ENCODE results near the gene PIGT.

Gene PIGT

DNA sequence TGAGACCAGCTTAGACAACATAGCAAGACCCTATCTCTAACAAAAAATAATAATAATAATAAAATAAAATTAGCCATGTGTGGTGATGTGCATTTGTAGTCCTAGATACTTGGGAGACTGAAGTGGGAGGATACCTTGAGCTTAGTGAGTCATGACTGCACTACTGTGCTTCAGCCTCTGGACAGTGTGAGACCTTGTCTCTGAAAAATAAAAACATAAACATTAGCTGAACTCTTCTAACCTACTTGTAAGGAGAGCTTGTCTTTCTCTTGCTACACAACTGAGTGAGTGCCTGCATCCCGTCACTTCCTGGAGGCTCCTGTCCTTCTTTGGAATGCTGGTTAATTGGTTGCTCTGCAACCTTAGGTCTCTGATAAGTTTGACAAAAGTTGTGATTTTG, 13.0 kb upstream of the PIGT start:
- DNase-seq, result no peak

DNA sequence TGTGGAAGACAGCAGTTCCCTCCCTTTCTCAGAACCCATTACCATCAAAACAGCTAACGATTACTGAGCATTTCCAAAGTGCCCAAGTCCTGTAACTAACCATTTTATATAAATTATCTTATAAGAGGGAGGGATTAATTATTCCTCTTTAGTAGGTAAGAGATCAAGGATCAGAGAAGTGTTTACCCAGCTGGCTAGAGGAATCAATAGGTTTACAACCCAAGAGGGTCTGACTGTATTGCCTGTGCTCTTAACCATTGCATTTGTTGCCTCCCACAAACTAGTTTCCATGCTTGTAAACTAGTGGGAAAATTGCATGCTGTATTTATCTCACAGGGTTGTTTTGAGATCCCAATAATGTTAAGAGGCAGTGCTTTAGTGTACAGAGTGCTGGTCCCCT, 11.5 kb upstream of the PIGT start:
- DNase-seq, result no peak

DNA sequence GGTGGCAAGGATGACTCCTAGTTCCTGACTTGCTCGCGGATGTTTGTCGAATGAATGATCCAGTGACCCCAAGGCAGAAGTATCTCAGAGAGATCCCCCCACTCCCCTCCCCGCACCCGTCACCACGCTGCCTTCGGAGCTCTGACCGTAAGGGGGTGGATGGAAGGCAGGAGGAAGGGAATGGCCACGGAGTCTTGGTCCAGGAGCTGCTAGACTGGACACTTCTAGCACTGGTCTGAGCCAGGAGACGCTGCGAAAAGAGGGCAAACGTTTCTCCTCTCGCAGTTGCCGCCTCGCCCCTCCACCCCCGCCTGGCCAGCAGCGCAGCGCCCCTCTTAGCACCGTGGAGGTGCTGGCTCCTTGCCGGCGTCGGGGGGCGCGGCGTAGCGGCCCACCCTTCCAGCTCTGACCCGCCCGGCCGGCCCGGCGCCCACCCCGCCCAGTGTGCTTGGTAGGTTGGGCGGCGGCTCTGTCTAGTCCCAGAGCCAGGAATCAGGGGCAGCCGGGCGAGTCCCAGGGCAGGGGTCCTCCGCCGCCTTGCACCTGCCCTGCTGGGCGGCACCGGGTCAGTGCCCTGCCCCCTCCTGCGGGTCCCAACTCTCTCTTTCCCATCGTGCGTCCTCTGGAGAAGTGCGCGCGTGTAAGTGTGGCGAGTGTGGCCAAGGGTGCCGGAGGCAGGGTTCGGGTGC, 10.2 kb upstream of the PIGT start:
- DNase-seq, result no peak

DNA sequence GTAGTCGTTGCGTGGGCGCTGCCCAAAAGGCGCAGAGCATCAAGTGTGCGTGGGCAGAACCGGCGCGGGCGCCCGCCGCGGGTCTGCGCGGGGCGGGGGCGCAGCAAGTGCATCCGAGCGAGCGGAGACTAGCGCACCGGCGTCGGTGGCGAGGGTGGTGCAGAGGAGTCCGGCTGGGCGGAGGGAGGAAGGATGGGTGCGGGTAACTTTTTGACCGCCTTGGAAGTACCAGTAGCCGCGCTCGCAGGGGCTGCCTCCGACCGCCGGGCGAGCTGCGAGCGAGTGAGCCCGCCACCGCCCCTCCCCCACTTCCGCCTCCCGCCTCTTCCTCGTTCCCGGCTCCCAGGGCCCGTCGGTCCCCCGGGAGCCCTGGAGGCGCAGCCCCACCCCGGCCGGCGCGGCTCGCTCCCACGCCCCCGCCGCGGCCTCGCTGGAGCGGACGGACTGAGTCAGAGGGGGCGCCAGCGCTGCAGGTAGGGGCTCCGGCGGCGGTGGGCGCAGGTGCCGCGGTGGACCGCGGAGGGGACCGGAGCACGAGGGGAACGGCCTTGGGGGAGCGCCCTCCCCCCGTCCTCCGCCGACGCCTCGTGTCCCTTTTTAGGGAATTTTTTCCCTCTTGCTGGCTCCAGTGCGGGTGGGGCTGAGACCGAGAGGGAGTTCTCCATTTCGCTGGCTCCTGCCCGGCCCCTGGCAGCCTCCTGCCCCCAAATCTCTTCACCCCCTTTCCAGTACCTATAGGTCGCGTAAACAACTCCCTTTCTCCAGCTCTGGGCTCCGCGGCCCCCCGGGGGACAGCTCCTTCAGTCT, 9.5 kb upstream of the PIGT start:
- peak; percentile 22 for DNase-seq

DNA sequence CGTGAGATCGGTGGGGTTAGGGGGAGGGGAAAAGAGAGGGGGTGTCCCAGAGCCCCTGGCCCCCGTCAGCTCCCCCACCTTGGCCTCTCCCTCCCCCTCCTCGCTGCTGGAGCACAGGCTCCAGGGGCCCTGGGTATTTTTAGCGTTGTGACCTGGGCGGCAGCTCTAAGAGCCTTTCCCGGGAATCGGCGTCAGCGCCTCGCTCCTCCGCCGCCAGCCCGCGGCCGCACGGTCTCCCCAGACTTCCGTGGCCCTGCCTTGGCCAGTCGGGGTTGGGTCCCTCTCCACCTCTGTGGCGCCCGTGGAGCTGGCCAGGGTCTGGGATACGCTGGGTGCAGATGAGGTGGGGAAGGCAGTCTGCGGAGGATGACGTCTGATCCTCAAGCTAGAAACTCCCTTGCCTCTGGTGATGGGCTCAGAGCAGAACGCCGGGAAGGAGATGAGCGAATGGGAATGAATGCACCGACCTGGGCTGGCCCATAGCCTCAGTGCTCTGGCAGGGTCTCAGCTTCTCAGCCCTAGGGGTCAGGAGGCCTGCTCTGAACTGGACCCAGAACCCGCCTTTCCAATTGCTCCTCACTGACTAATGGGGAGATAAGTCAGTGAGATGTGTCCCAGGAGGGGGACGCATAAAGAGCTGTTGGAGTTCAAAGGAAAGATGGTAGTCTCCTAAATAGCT, 8.7 kb upstream of the PIGT start:
- no peak for DNase-seq

DNA sequence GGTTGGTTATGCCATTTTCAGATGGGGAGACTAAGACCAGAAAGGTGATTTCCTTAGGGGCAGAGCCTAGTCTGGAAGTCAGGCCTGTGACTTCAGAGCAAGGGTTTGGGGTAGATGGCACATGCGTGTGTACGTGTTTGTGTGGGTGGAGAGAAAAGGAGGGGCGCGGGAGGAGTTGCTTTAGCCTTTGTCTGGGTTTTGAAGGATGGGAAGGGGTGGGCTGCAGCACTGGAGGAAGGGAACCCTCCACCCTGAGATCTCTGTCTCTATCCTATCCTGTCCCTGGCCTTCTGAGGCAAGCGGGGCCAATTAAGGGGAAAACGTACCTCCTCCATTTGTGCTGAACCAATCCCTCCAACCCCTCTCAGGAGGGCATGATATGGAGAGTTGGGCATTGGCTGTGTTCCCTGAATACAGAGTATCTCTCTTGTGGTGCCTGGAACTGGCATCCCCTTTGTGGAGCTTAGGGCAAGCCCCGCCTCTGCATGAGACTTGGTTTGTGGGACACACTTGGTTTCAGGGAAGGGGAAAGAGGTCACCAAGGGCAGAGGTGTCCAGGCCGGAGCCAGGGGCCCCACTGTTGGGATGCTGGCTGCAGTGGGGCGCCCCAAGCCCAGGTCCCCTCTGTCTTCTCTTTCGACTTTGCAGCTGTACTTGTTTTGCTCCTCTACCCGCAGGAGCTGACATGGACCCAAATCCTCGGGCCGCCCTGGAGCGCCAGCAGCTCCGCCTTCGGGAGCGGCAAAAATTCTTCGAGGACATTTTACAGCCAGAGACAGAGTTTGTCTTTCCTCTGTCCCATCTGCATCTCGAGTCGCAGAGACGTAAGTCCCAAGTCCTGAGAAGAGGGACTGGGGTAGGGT, 7.9 kb upstream of the PIGT start, which contains the start of gene DBNDD2:
DBNDD2 (plus strand) TSS at position 507 of the 863 bp plus-strand sequence; CDS start at position 686, 179 bp downstream.
- DNase-seq, result no peak

DNA sequence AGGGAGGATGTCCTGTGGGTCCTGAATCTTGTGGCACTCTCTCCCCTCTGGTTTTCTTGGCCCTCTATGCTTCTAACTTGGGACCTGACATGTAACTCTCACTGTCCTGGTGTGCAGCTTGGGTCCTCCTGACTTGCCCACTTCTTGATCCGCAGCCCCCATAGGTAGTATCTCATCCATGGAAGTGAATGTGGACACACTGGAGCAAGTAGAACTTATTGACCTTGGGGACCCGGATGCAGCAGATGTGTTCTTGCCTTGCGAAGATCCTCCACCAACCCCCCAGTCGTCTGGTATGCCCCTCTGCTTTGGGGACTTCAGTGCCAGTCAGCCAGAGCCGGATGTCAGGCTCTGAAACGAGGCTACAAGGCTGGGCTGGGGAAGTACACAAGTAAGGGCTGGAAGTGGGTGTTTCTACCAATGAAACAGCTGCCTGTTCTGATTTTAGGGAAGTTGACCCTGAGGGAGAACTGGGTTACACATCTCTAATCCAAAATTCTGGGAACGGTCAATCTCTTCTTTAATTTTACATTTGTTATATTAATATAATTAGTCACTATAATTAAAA, 7.2 kb upstream of the PIGT start:
- no peak for DNase-seq

DNA sequence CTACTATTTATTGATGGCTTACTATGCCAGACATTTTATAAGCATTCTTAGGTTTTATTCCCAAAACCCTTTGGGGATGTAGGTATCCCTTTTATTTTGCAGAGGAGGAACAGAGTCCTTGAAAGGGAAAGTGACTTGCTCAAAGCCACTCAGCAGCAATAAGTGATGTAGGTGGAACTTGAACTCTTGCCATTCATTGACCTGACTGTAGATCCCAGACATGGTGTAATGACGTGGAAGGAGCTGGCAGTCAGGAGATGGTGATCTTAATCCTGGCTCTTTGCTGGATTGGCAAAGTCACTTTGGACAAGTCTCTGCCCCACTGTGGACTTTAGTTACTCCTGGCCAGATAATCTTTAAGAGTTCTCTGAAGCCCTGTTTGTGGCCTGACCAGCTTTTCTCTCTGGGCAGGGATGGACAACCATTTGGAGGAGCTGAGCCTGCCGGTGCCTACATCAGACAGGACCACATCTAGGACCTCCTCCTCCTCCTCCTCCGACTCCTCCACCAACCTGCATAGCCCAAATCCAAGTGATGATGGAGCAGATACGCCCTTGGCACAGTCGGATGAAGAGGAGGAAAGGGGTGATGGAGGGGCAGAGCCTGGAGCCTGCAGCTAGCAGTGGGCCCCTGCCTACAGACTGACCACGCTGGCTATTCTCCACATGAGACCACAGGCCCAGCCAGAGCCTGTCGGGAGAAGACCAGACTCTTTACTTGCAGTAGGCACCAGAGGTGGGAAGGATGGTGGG, 6.2 kb upstream of the PIGT start:
- no peak for DNase-seq

DNA sequence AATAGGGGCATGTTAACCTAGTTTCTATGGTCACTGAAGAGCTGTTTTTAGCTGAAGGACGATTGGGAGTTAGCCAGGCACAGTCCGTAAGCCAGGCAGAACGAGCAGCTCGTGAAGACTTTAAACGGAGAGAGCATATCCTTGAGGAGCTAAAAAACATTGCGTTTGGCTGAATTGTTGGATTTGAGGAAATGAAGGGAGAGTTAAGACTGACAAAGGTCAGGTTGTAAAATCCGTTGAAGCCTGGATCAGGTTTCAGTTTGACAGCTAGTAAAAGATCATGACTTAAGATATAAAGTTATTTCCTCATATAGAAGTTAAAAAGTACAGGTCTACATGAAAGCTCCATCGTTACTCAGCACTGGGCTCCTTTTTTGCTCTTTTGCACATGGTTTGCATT, 5.1 kb upstream of the PIGT start:
- DNase-seq, result no peak

DNA sequence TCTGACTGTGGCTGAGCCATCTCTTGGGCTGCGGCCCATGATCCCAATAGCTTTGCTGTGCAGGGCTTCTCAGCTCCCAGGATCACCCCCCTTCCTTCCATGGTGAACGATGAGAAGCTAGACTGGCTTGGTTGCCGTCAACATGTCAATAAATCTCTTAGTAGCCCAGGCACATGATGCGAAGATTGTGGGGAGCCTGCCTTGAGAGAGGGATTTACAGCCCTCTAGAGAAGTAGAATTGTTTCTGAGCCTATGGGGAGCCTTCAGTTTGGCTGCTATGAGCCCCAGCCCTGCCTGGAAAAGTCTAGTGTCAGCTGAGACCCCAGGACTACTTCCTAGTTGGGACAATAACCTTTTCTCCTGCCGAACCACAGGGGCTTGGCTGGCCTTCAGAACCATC, 3.3 kb upstream of the PIGT start:
- no peak for DNase-seq

DNA sequence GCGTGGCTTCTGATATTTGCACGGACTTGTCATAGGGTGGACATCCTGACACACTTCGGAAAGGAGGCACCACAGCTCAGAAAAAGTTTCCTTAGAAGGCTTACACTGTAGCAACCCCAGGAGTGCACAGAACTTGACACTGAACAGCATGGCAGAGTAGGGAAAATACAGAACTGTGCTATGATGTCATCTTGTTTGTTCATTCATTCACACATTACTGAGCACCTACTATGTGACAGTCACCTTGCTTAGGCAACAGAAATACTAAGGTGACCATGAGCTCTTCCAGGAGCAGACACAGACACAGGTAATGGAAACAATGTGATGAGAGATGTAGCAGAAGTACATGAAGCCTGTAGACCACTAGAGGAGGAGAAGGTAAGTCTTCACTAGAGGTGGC, 2.5 kb upstream of the PIGT start:
- no peak for DNase-seq

DNA sequence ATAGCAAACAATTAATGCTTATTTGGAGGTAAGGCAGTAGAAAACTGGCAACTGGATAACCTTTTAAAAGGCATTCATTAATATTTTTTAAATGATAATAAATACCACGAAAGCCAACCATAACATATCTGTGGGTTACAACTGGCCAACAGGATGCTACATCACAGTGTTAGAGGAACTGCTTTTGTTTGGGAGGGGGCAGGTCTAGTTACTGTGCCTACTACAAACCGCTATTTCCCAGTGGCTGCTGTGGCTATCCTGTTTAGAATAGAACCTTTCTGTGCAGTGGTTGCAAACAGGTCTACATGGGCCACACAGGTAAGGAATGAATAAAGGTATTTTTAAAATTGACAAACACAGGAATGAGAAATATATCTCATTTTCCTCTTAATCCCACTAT, 976 bp downstream of the PIGT start:
- DNase-seq, result no peak

DNA sequence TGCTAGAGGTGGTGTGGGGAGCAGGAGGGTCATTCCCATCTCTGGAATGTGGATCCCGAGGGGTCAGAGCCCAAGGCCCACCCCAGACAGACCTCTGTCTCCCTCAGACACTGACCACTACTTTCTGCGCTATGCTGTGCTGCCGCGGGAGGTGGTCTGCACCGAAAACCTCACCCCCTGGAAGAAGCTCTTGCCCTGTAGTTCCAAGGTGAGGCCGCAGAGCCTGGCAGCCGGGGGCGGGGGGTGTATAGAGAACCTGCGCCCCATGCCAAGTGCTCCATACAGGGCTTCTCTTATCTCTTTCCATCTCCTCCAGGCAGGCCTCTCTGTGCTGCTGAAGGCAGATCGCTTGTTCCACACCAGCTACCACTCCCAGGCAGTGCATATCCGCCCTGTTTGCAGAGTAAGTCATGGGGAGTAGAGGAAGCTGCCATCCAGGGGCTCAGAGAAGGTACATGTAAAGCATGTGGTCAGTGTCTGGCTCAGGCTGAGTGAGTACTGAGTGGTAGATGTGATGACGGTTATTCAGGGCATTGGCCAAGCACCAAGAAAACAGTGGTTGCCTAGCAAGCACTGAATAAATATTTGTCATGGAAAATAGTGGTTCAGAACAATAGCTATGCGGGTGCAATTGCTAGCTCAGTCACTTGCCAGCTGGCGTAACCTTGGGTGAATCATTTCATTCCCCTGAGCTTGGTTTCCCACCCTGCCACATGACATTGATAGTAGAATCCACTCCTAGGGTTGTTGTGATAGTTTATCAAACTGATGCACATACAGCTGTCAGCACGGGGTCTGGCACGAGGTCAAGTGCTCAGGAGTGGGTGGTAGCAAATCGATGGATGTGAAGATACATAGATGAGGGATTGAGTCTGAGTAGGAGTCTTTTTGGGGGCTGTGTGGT, 3.5 kb downstream of the PIGT start:
- DNase-seq, result no peak

DNA sequence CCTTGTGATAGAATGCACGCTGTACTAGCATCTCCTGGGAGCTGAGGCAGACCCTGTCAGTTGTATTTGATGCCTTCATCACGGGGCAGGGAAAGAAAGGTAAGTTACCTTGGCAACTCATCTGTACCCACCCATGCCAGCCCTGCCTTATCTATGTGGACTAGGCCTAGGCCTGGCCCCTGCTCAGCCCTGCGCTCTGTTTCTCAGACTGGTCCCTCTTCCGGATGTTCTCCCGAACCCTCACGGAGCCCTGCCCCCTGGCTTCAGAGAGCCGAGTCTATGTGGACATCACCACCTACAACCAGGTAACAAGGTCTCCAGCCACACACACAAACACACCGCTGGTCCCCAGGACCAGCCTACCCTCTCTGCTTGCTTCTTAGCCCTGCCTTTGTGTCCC, 4.2 kb downstream of the PIGT start:
- no peak for DNase-seq

DNA sequence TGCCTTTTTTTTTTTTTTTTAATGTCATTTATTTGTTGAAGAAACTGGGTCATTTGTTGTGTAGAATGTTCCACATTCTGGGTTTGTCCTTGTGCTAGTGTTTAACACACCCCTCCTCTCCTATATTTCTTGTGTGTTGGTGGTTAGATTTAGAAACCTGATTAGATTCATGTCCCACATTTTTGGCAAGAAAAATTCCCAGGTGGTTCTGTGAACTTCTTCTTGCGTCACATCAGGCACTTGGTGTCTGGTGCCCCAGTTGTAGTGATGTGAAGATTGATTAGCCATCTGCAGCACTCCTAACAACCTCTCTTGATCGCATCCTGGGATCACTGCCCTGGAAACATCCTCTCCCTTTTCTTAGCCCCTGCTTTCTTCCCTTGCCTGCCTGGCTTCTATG, 7.8 kb downstream of the PIGT start:
- DNase-seq, result no peak

DNA sequence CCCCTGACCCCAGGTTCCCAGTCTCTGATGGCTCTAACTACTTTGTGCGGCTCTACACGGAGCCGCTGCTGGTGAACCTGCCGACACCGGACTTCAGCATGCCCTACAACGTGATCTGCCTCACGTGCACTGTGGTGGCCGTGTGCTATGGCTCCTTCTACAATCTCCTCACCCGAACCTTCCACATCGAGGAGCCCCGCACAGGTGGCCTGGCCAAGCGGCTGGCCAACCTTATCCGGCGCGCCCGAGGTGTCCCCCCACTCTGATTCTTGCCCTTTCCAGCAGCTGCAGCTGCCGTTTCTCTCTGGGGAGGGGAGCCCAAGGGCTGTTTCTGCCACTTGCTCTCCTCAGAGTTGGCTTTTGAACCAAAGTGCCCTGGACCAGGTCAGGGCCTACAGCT, 9.6 kb downstream of the PIGT start:
- DNase-seq, result no peak

DNA sequence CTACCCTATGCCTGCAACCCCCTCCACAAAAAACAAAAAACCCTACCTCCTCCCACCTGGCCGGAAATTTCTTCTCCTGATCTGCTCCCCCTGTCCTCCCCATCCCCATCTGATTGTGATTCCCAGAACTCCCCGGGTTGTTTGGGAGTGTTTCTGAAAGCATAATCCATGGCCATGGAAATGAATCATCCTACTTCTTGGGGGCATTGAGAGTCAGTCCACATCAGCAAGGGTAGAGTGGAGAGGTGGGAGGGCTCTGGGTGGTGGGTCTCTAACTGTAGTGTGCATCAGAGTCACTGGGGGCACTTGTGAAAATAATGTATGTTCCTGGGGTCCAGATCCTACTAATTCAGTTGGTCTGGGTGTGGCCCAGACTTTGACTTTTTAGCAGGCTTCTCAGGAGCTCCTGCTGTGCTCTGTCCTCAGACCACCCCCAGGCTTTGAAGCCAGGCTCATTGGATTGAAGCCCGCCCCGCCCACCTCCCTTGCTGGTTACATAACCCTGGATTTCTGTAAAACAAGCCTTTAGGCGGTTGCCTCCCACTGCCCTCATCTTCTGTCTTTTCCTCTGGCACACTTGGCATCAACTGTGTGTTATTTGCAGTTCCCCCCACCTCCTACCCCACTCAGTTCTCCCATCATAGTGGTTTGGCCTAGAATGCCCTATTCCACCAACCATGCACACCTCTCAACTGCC, 10.5 kb downstream of the PIGT start:
- DNase-seq, result no peak

DNA sequence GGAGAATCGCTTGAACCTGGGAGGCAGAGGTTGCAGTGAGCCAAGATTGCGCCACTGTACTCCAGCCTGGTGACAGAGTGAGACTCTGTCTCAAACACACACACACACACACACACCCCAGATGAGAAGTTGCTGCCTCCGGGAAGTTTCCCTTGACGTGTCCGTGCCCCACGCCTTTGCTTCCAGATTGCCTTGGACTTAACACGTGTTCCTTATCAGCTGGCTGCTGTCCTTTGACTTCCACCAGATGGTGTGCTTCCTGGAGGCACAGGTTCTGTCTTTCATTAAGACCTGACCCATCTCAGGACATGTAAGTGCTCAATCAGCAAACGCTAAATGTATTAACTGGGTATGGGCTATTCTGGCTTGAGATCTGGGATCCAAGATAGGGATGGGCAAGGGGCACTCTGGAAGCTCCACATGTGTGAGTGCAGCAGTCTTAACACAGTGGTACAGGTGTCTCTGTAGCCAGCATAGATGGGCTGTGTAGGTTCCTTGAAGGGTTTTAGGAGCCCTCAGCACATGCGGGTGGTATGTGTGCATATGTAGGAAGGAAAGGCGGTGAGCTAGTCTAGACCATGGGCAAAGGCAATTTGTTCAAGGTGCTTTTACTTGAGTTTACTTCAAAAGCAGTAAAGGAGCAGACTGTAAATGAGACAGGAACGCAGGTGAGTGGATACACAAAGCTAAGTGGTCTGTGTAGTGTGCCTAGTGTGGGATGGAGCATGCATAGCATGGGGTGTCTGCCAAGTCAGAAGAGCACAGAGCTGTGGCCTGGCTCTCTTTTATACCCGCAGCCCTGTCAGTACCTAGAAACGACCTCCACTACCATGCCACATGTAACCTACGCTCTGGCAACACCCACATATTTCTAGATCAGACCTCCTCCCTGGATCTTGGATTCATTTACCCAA, 11.6 kb downstream of the PIGT start:
- no peak for DNase-seq

DNA sequence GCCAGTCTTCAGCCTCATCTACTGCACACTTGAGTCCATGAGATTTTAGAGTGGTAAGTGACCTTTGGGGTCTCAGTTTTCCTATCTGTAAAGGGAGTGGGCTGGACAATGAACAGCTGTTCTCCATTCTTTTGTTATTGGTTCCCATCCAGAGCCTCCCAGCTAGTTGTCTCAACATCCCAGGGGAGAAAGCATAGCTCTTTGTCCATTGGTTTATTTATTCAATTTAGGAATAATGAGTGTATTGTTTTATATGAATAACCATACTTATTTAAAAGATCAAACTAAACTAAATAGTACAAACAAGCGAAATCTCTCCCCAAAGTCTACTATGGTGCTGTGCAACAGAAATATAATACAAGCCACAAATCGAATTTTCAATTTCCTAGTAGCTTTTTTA, 13.7 kb downstream of the PIGT start:
- DNase-seq, result no peak
